Panc1 (cell line): ENCODE results near the gene SNRNP25. TPM values are rescaled to one million over a fixed set of nuclear protein-coding genes. Genes with fewer than 3 reads are reported as not detected.
"Not testable (repeated sequence)": the region's sequence is repeated elsewhere in the genome, so short reads cannot be mapped to it uniquely, and the experiment has no call there.

Experiments used
- ATAC-seq: fragments of 200-7000 bp; cut with Tn5 transposase; 2 replicates; pipeline ENCODE4 v1.9.1; 2020; ENCODE audit warnings: mild to moderate bottlenecking, moderate library complexity
- BruUV-seq: library from RNA; stranded (reverse); fragments of 400-500 nt; replicated peaks from 2 replicates; lab custom pipeline; 2021; lab: Mats Ljungman, UMichigan
- CTCF ChIA-PET: fragments of 300-600 bp; sonication (Branson Sonifier 250); formaldehyde crosslinking; loops from one replicate; lab custom pipeline; 2022; ENCODE audit warnings: antibody characterized with exemption; lab: Charles Lee
- POLR2A ChIA-PET: fragments of 300-600 bp; sonication (Branson Sonifier 250); formaldehyde crosslinking; loops from one replicate; lab custom pipeline; 2022; ENCODE audit warnings: antibody characterized with exemption; lab: Charles Lee
- DNase-seq: peaks from one replicate; pipeline ENCODE4 v3.0.0-alpha.2; 2010; ENCODE audit warnings: low read depth, low spot score
- H3K27ac ChIP-seq: 2 replicates; pipeline ENCODE4 v1.5.1; 2011; ENCODE audit warnings: mild to moderate bottlenecking, low read length, inconsistent platforms
- H3K27me3 ChIP-seq: fragments of 200-500 bp; sonication (Bioruptor generic); 2 replicates; pipeline ENCODE4 v1.6.0; 2014; ENCODE audit warnings: low read length, inconsistent platforms; ENCODE audit not compliant: control insufficient read depth, insufficient read depth
- H3K36me3 ChIP-seq: fragments of 200-500 bp; sonication (Bioruptor generic); 2 replicates; pipeline ENCODE4 v1.5.1; 2014; ENCODE audit warnings: inconsistent platforms, mild to moderate bottlenecking, low read length, moderate library complexity; ENCODE audit not compliant: control insufficient read depth, insufficient read depth
- H3K4me1 ChIP-seq: 2 replicates; pipeline ENCODE4 v1.5.1; 2011; ENCODE audit warnings: inconsistent platforms, mild to moderate bottlenecking, low read length, moderate library complexity; ENCODE audit not compliant: control insufficient read depth, insufficient read depth
- H3K4me3 ChIP-seq, 2 experiments: 2 replicates each; pipeline ENCODE4 v1.5.1; 2011 to 2012; ENCODE audit warnings: low read depth in 2 of 2, low read length in 2 of 2, mild to moderate bottlenecking in 2 of 2, inconsistent platforms in 1 of 2, moderate library complexity in 1 of 2
- H3K9me3 ChIP-seq: fragments of 200-500 bp; sonication (Bioruptor generic); 2 replicates; pipeline ENCODE4 v1.5.1; 2014; ENCODE audit warnings: low read depth, mild to moderate bottlenecking, inconsistent platforms, low read length, moderate library complexity; ENCODE audit not compliant: control insufficient read depth, insufficient read depth
- CTCF ChIP-seq: fragments of 450-650 bp; IDR thresholded peaks from 2 replicates; pipeline ENCODE4 v1.5.1; 2017; ENCODE audit warnings: mild to moderate bottlenecking
- in situ Hi-C: cut with HindIII; loops from 2 replicates; pipeline ENCODE4 v1.10.0; 2016; ENCODE audit warnings: low sequenced_read_pairs, low pct_unique_long_range_greater_than_20kb
- intact Hi-C: fragments of 100-400 bp; cut with micrococcal nuclease; formaldehyde crosslinking; loops from one replicate; pipeline ENCODE4 v1.10.0; 2022; ENCODE audit not compliant: unreplicated experiment
- total RNA-seq: library from RNA; stranded (reverse); gene quantifications from one replicate; pipeline ENCODE4 v1.2.1, GENCODE V29; 2021; ENCODE audit not compliant: unreplicated experiment

Gene SNRNP25
- total RNA-seq, 1 experiment from 2014 or later, result 83.5 TPM

GRCh38 chr16:10772-11171 is 42.9 kb upstream of the SNRNP25 start:
- intact Hi-C loops, H3K9me3 ChIP-seq, in situ Hi-C loops, DNase-seq, BruUV-seq, H3K4me3 ChIP-seq, CTCF ChIA-PET, H3K36me3 ChIP-seq, H3K27me3 ChIP-seq, H3K27ac ChIP-seq, POLR2A ChIA-PET, ATAC-seq, H3K4me1 ChIP-seq: not testable (repeated sequence)
- TF ChIP-seq CTCF, result peak; percentile 60

DNA sequence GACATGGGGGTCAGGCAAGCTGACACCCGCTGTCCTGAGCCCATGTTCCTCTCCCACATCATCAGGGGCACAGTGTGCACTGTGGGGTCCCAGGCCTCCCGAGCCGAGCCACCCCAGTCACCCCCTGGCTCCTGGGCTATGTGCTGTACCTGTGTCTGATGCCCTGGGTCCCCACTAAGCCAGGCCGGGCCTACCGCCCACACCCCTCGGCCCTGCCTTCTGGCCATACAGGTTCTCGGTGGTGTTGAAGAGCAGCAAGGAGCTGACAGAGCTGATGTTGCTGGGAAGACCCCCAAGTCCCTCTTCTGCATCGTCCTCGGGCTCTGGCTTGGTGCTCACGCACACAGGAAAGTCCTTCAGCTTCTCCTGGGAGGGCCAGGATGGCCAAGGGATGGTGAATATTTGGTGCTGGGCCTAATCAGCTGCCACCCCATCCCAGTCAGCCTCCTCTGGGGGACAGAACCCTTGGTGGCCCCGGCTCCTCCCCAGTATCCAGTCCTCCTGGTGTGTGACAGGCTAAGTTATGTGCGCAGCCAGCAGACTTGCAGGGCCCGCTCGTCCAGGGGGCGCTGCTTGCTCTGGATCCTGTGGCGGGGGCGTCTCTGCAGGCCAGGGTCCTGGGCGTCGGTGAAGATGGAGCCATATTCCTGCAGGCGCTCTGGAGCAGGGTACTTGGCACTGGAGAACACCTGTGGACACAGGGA is 36.4 kb upstream of the SNRNP25 start:
- POLR2A ChIA-PET, H3K4me3 ChIP-seq, H3K27me3 ChIP-seq, H3K4me1 ChIP-seq, H3K36me3 ChIP-seq, DNase-seq, ATAC-seq, intact Hi-C loops, CTCF ChIA-PET, BruUV-seq, in situ Hi-C loops, H3K27ac ChIP-seq, H3K9me3 ChIP-seq: not testable (repeated sequence)

GRCh38 chr16:20886-21285 is 32.7 kb upstream of the SNRNP25 start:
- not testable (repeated sequence) for BruUV-seq, H3K27ac ChIP-seq, DNase-seq

DNA sequence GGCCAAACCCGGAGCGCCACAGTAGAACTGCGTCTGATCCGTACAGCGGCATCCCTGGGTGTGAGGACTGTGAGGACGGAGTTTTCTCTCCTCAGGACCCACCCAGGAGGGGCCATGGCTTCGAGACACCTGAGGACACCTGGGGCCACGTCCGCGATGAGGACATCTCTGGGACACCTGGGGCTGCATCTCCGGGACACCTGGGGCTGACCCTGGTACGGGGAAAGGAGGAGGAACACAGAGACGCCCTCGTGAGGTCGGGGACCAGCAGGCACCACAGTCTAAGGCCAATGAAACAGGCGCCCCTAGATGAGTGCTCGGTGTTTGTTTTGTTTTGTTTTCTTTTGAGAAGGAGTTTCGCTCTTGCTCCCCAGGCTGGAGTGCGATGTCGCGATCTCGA is 29.5 kb upstream of the SNRNP25 start:
- intact Hi-C loops, DNase-seq, CTCF ChIA-PET, ATAC-seq, H3K9me3 ChIP-seq, POLR2A ChIA-PET, H3K4me1 ChIP-seq, H3K36me3 ChIP-seq, H3K27ac ChIP-seq, H3K4me3 ChIP-seq, in situ Hi-C loops, BruUV-seq, H3K27me3 ChIP-seq: not testable (repeated sequence)

More at GRCh38 chr16:20886-21285, 32.7 kb upstream of the SNRNP25 start:
- CTCF ChIA-PET, H3K36me3 ChIP-seq, ATAC-seq, intact Hi-C loops, in situ Hi-C loops, H3K9me3 ChIP-seq, H3K4me3 ChIP-seq, POLR2A ChIA-PET, H3K4me1 ChIP-seq, H3K27me3 ChIP-seq: not testable (repeated sequence)

- H3K27me3 ChIP-seq, POLR2A ChIA-PET, intact Hi-C loops, H3K36me3 ChIP-seq, ATAC-seq, DNase-seq, H3K27ac ChIP-seq, CTCF ChIA-PET, H3K4me1 ChIP-seq, H3K4me3 ChIP-seq, BruUV-seq, in situ Hi-C loops, H3K9me3 ChIP-seq: not testable (repeated sequence)
Measured at GRCh38 chr16:25926-26348, 27.7 kb upstream of the SNRNP25 start.

GRCh38 chr16:30627-31026 is 23.0 kb upstream of the SNRNP25 start:
- intact Hi-C loops, H3K36me3 ChIP-seq, DNase-seq, H3K4me3 ChIP-seq, H3K4me1 ChIP-seq, POLR2A ChIA-PET, BruUV-seq, in situ Hi-C loops, CTCF ChIA-PET, H3K9me3 ChIP-seq, ATAC-seq, H3K27ac ChIP-seq, H3K27me3 ChIP-seq: not testable (repeated sequence)
